Kidney (tissue), 14 donors: ENCODE data around the gene MTMR11. TPM values are rescaled to one million over a fixed set of nuclear protein-coding genes. Genes with fewer than 3 reads are reported as not detected.
"Not testable (repeated sequence)": the region's sequence is repeated elsewhere in the genome, so short reads cannot be mapped to it uniquely, and the experiment has no call there.

Experiments used
- DNase-seq, 5 donors: peaks; one replicate each; pipeline ENCODE4 v3.0.0-alpha.2; 2013 to 2020
- FAIRE-seq: peaks from 2 replicates; lab custom pipeline; 2012; peaks lifted over from hg19 to GRCh38; lab: Jason Lieb, UNC
- H3K27ac ChIP-seq, 2 donors: one replicate each; pipeline ENCODE4 v1.7.0; 2013; ENCODE audit warnings: low read depth in 2 of 2, low read length in 2 of 2, inconsistent platforms in 1 of 2
- H3K27me3 ChIP-seq: one replicate; pipeline ENCODE4 v1.7.1; 2013; ENCODE audit warnings: low read length, inconsistent platforms; ENCODE audit not compliant: control insufficient read depth, insufficient read depth
- H3K36me3 ChIP-seq, 3 donors: one replicate each; pipeline versions ENCODE4 v1.7.0 to v1.7.1; 2013; ENCODE audit warnings: low read length in 3 of 3, control low read depth in 1 of 3, inconsistent platforms in 1 of 3; ENCODE audit not compliant: insufficient read depth in 3 of 3, control insufficient read depth in 2 of 3
- H3K4me1 ChIP-seq, 3 donors: one replicate each; pipeline versions ENCODE4 v1.7.0 to v1.7.1; 2013; ENCODE audit warnings: low read length in 3 of 3, inconsistent platforms in 1 of 3, low read depth in 1 of 3; ENCODE audit not compliant: control insufficient read depth in 2 of 3, insufficient read depth in 2 of 3
- H3K4me3 ChIP-seq, 3 donors: one replicate each; pipeline versions ENCODE4 v1.7.0 to v1.8.1; 2013; ENCODE audit warnings: low read length in 3 of 3, control low read depth in 1 of 3, inconsistent platforms in 1 of 3
- H3K9ac ChIP-seq, 3 donors: one replicate each; pipeline versions ENCODE4 v1.7.0 to v1.7.1; 2013; ENCODE audit warnings: low read length in 3 of 3, control low read depth in 1 of 3, inconsistent platforms in 1 of 3
- H3K9me3 ChIP-seq, 3 donors: one replicate each; pipeline versions ENCODE4 v1.7.0 to v1.7.1; 2013; ENCODE audit warnings: low read length in 3 of 3, control low read depth in 1 of 3, inconsistent platforms in 1 of 3; ENCODE audit not compliant: control insufficient read depth in 2 of 3, insufficient read depth in 1 of 3
- intact Hi-C: fragments of 100-400 bp; cut with DNase I; formaldehyde crosslinking; loops from one replicate; pipeline ENCODE4 v1.11.1; 2022
- polyA plus RNA-seq: library from polyadenylated mRNA; stranded (reverse); fragments of 350-450 nt; fragmentation: Illumina TruSeq; extraction: RNeasy Lipid Tissue Mini Kit (QIAGEN cat#74804); gene quantifications from one replicate; pipeline ENCODE4 v1.2.3, GENCODE V29; 2014; ENCODE audit warnings: low read depth, low replicate concordance; ENCODE audit not compliant: insufficient read depth
- total RNA-seq: library from RNA; stranded (reverse); fragmentation: NEBNext Ultra II Directional; extraction: Animal tissue kit (Norgen Biotek cat#: 25700); gene quantifications from one replicate; pipeline ENCODE4 v1.2.1, GENCODE V29; 2021
- TF ChIP-seq, protein P1 (sequence below): IDR thresholded peaks from 3 replicates; pipeline ENCODE4 v1.5.1; 2012; ENCODE audit warnings: mild to moderate bottlenecking, moderate library complexity, borderline replicate concordance; ENCODE audit not compliant: insufficient read depth; ENCODE audit errors: extremely low read depth
- donor health status: control.
- donor health status: control.
- donor health status: control.
- donor health status: control.
- donor health status: control.
- donor health status: DM: yes; HTN: yes; CAD: no.
- donor health status: Normal renal cell carcinoma (clear cell type).

MTMR11 gene
- total and polyA plus RNA-seq, 2 donors from 2014 or later, result 21.6 to 24.7 TPM

GRCh38 chr1:149886396-149887195 lies 50.1 kb downstream of the MTMR11 start:
- H3K4me1 ChIP-seq, result peaks cover 0 to 11% (median 8%) of the 10 kb centered on the region in 3 donors
- peak overlapping the region; percentile 98 to 99 for H3K27ac ChIP-seq
- H3K36me3 ChIP-seq, result no peaks in the 10 kb centered on the region
- TF ChIP-seq, protein P1, sequence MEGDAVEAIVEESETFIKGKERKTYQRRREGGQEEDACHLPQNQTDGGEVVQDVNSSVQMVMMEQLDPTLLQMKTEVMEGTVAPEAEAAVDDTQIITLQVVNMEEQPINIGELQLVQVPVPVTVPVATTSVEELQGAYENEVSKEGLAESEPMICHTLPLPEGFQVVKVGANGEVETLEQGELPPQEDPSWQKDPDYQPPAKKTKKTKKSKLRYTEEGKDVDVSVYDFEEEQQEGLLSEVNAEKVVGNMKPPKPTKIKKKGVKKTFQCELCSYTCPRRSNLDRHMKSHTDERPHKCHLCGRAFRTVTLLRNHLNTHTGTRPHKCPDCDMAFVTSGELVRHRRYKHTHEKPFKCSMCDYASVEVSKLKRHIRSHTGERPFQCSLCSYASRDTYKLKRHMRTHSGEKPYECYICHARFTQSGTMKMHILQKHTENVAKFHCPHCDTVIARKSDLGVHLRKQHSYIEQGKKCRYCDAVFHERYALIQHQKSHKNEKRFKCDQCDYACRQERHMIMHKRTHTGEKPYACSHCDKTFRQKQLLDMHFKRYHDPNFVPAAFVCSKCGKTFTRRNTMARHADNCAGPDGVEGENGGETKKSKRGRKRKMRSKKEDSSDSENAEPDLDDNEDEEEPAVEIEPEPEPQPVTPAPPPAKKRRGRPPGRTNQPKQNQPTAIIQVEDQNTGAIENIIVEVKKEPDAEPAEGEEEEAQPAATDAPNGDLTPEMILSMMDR, result peak; percentile 9
- H3K9ac ChIP-seq, result peak overlapping the region; percentile 85 to 99 (median 97)
- DNase-seq, result peak; percentile 93 to 100 (median 97)
- H3K4me3 ChIP-seq, result peak overlapping the region; percentile 81 to 96 (median 94)
- no peaks in the 10 kb centered on the region for H3K9me3 ChIP-seq
- H3K27me3 ChIP-seq, result no peaks in the 10 kb centered on the region
- FAIRE-seq, result peak; percentile 98
- intact Hi-C loops, result no loop called here

GRCh38 chr1:149886121-149886395 lies 50.6 kb downstream of the MTMR11 start:
- FAIRE-seq, DNase-seq, H3K36me3 ChIP-seq, H3K9me3 ChIP-seq, H3K27me3 ChIP-seq, intact Hi-C loops: not testable (repeated sequence)
- H3K4me1 ChIP-seq, result peaks cover 0 to 11% (median 8%) of the 10 kb centered on the region in 3 donors
- H3K27ac ChIP-seq, result peak overlapping the region; percentile 94 to 98
- H3K9ac ChIP-seq, result peak overlapping the region; percentile 61 to 99 (median 90)
- H3K4me3 ChIP-seq, result peak overlapping the region; percentile 64 to 95 (median 94)

DNA sequence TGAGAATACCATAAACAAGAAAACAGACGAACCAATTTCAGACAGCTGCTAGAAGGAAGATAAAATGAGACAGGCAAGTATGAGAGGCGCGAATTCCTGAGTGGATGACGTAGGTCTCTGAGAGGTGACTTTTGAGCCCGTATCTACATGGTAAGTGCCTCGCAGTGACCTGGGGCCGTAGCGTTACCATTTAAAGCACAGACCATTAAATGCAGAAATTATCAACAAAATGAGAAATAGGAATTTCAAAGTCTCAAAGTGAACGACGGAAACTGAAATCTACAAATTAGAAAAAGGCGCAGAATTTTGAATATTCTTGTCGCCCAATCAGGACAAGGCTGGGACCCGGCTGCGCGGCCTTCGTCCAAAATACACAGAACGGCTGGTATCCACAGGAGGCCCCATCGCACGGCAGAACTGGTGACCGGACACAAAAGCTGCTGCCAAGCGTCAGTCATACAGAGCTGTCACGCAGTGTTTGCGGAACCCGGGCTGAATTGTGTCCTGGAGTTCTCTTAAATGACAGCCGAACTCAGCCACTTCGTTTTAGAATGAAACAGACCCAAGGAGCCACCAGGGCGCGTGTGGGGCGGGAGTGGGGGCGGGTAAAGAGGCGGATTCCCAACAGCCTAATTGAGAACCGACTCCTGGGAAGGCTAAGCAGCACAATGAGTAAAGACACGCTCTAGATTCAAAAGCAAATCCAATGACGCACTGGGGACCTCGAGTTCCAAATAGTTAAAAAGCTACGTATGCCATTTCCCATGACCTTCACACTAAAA lies 51.1 kb downstream of the MTMR11 start:
- DNase-seq (peak; percentile 88 to 95 (median 93)), FAIRE-seq (no peak)
- TF ChIP-seq, protein P1, result no peak

More for the DNA sequence above, 51.1 kb downstream of the MTMR11 start:
- Histone ChIP-seq H3K9me3 (no peaks in the 10 kb centered on the region), H3K36me3 (no peaks in the 10 kb centered on the region), H3K4me1 (peaks cover 0 to 11% (median 8%) of the 10 kb centered on the region in 3 donors), H3K9ac (peak overlapping the region; percentile 61 to 99 (median 90)), H3K27me3 (no peaks in the 10 kb centered on the region), H3K27ac (peak overlapping the region; percentile 94 to 98), H3K4me3 (peak overlapping the region; percentile 64 to 95 (median 94))
- intact Hi-C loops, result no loop called here
